PC-3 (cell line): ENCODE data around the gene APOL6. TPM values are rescaled to one million over a fixed set of nuclear protein-coding genes. Genes with fewer than 3 reads are reported as not detected.
"Not testable (repeated sequence)": the region's sequence is repeated elsewhere in the genome, so short reads cannot be mapped to it uniquely, and the experiment has no call there.

ENCODE experiments used
- ATAC-seq: fragments of 200-7000 bp; cut with Tn5 transposase; 2 replicates; pipeline ENCODE4 v1.9.1; 2020; ENCODE audit warnings: mild to moderate bottlenecking, moderate library complexity
- BruUV-seq: library from RNA; stranded (reverse); fragments of 400-500 nt; replicated peaks from 2 replicates; lab custom pipeline; 2021; lab: Mats Ljungman, UMichigan
- CTCF ChIA-PET: fragments of 300-600 bp; sonication (Branson Sonifier 250); formaldehyde crosslinking; loops from one replicate; lab custom pipeline; 2022; ENCODE audit warnings: antibody characterized with exemption; lab: Charles Lee
- POLR2A ChIA-PET: fragments of 300-600 bp; sonication (Branson Sonifier 250); formaldehyde crosslinking; loops from one replicate; lab custom pipeline; 2022; ENCODE audit warnings: antibody characterized with exemption; ENCODE audit not compliant: unreplicated experiment; lab: Charles Lee
- DNase-seq: peaks from one replicate; pipeline ENCODE4 v3.0.0-alpha.2; 2015
- H2AFZ ChIP-seq: fragments of 300-600 bp; sonication (generic); 2 replicates; pipeline ENCODE4 v1.6.0; 2016; ENCODE audit warnings: antibody characterized with exemption, low read length
- H3F3A ChIP-seq: fragments of 300-600 bp; sonication (generic); one replicate; pipeline ENCODE4 v1.6.0; 2017; ENCODE audit warnings: antibody characterized with exemption, low read length, control low read depth, mild to moderate bottlenecking; ENCODE audit not compliant: unreplicated experiment
- H3K27ac ChIP-seq: fragments of 300-600 bp; sonication (generic); 2 replicates; pipeline ENCODE4 v1.5.1; 2016; ENCODE audit warnings: mild to moderate bottlenecking, low read length
- H3K27me3 ChIP-seq: fragments of 300-600 bp; sonication (generic); 2 replicates; pipeline ENCODE4 v1.6.1; 2016; ENCODE audit warnings: low read length, mixed read lengths
- H3K36me3 ChIP-seq: fragments of 300-600 bp; sonication (generic); 2 replicates; pipeline ENCODE4 v1.6.1; 2016; ENCODE audit warnings: low read depth, mixed run types, low read length, mixed read lengths
- H3K4me1 ChIP-seq: fragments of 300-600 bp; sonication (generic); 2 replicates; pipeline ENCODE4 v1.5.1; 2016; ENCODE audit warnings: low read length; ENCODE audit not compliant: insufficient read depth
- H3K4me2 ChIP-seq: fragments of 300-600 bp; sonication (generic); 2 replicates; pipeline ENCODE4 v1.6.0; 2016; ENCODE audit warnings: low read length
- H3K4me3 ChIP-seq: fragments of 300-600 bp; sonication (generic); 2 replicates; pipeline ENCODE4 v1.5.1; 2016; ENCODE audit warnings: mild to moderate bottlenecking, low read length, mixed read lengths
- H3K79me2 ChIP-seq: fragments of 300-600 bp; sonication (generic); 2 replicates; pipeline ENCODE4 v1.6.1; 2017; ENCODE audit warnings: low read length, mixed read lengths
- H3K9ac ChIP-seq: fragments of 300-600 bp; sonication (generic); 2 replicates; pipeline ENCODE4 v1.6.0; 2016; ENCODE audit warnings: mild to moderate bottlenecking, low read length
- H3K9me2 ChIP-seq: fragments of 300-600 bp; sonication (generic); replicated peaks from 2 replicates; pipeline ENCODE4 v1.6.1; 2016; ENCODE audit warnings: mixed run types, low read length, mixed read lengths
- H3K9me3 ChIP-seq: fragments of 300-600 bp; sonication (generic); 2 replicates; pipeline ENCODE4 v1.6.1; 2016; ENCODE audit warnings: low read length, mixed read lengths
- H4K20me1 ChIP-seq: fragments of 300-600 bp; sonication (generic); 2 replicates; pipeline ENCODE4 v1.6.1; 2016; ENCODE audit warnings: low read length, mixed read lengths
- EZH2 ChIP-seq: fragments of 300-600 bp; sonication (generic); IDR thresholded peaks from one replicate; pipeline ENCODE4 v1.6.1; 2017; ENCODE audit warnings: antibody characterized with exemption, mild to moderate bottlenecking, low read length; ENCODE audit not compliant: unreplicated experiment
- EZH2phosphoT487 ChIP-seq: fragments of 300-600 bp; sonication (generic); IDR thresholded peaks from 2 replicates; pipeline ENCODE4 v1.6.1; 2018; ENCODE audit warnings: mild to moderate bottlenecking, antibody characterized with exemption, low read length, borderline replicate concordance
- intact Hi-C: fragments of 100-400 bp; cut with micrococcal nuclease; formaldehyde crosslinking; loops from 2 replicates; pipeline ENCODE4 v1.9.0; 2023
- total RNA-seq: library from RNA; depleted of rRNA; stranded (reverse); fragments of >200 nt; gene quantifications from 2 replicates; pipeline ENCODE4 v1.2.3, GENCODE V29; 2014
- TF ChIP-seq, protein P1 (sequence below): fragments of 300-600 bp; sonication (generic); conservative IDR thresholded peaks from 2 replicates; pipeline ENCODE4 v1.5.1; 2017; ENCODE audit warnings: antibody characterized with exemption, low read depth, mild to moderate bottlenecking, low read length

Gene APOL6
- total RNA-seq, 1 experiment from 2014 or later = 8.2 TPM

DNA sequence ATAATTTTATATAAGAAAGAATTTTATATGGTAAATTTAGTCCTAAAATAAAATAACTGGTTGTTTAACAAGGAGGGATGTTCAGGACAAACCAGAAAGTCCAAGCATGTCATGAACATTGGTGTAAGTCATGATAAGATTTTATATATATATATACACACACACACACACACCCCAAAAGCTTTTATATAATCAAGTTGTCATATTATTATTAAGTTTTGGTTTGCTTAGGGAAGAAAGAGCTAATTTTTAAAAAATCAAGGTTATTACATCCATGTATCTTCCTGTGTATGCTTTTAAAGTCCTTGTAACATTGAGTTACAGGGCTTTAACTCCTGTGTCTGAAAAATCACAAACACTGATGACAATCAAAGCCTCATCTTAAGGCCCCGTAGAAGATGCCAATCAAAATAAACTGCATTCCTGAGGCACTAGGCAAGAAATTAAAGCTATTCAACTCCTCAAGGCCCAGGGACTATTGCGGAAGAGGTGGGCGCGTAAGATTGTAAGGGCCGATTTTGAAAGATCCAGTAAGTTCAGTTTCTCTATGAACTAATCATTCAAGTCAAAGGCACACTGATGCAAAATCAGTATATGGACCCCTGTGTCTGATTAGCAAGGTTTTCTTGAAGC, 16.8 kb downstream of the APOL6 start:
- Histone ChIP-seq H3K4me1 (peaks cover 6% of the 10 kb centered on the region), H3K79me2 (no peaks in the 10 kb centered on the region), H3K4me2 (no peak overlapping the region), H3K9me3 (peaks cover 6% of the 10 kb centered on the region; the same call in 1 of the 2 replicates), H3F3A (no peaks in the 10 kb centered on the region), H2AFZ (no peak overlapping the region), H3K9me2 (no peaks in the 10 kb centered on the region), H3K27ac (no peak overlapping the region), H3K36me3 (peaks cover 4% of the 10 kb centered on the region), H3K27me3 (no peaks in the 10 kb centered on the region), H4K20me1 (no peaks in the 10 kb centered on the region), H3K4me3 (no peak overlapping the region), H3K9ac (no peak overlapping the region)
- ATAC-seq = no peak
- no TSS peak for BruUV-seq
- no peak for DNase-seq
- POLR2A ChIA-PET = interaction anchor here (0.7 kb wide), 1 partner anchor 250 kb away, joined by 4 read pairs; no protein-coding TSS in a partner anchor
- intact Hi-C loops = no loop called here
- CTCF ChIA-PET = no interaction called here
- TF ChIP-seq, protein P1, sequence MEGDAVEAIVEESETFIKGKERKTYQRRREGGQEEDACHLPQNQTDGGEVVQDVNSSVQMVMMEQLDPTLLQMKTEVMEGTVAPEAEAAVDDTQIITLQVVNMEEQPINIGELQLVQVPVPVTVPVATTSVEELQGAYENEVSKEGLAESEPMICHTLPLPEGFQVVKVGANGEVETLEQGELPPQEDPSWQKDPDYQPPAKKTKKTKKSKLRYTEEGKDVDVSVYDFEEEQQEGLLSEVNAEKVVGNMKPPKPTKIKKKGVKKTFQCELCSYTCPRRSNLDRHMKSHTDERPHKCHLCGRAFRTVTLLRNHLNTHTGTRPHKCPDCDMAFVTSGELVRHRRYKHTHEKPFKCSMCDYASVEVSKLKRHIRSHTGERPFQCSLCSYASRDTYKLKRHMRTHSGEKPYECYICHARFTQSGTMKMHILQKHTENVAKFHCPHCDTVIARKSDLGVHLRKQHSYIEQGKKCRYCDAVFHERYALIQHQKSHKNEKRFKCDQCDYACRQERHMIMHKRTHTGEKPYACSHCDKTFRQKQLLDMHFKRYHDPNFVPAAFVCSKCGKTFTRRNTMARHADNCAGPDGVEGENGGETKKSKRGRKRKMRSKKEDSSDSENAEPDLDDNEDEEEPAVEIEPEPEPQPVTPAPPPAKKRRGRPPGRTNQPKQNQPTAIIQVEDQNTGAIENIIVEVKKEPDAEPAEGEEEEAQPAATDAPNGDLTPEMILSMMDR = no peak
- TF ChIP-seq EZH2 (no peak), EZH2phosphoT487 (no peak)

DNA sequence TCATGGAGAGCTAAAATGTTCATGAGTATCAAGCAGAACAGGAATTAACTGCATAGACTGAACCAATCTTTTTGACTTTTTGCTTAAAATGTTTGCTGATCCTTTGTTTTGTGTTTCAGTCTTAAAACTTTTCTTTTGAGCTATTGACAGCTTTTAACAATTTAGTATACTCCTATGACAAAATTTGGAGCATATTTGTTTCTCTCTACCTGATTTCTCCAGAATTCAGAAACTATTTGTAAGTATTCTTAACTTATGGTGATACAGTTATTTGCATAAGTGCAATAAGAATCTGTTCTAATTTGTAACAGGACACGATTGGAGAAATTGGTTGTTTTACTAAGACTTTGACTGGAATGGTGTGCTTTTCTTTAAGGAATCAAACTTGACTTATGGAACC, 18.5 kb downstream of the APOL6 start:
- CTCF ChIA-PET, H2AFZ ChIP-seq, H3K27me3 ChIP-seq, H3K79me2 ChIP-seq, ATAC-seq, H3K36me3 ChIP-seq, H3K4me3 ChIP-seq, H3K9ac ChIP-seq, H3K4me2 ChIP-seq, H3F3A ChIP-seq, H3K9me3 ChIP-seq, DNase-seq, H3K4me1 ChIP-seq, intact Hi-C loops, H3K27ac ChIP-seq, H3K9me2 ChIP-seq, POLR2A ChIA-PET, H4K20me1 ChIP-seq, BruUV-seq: not testable (repeated sequence)

DNA sequence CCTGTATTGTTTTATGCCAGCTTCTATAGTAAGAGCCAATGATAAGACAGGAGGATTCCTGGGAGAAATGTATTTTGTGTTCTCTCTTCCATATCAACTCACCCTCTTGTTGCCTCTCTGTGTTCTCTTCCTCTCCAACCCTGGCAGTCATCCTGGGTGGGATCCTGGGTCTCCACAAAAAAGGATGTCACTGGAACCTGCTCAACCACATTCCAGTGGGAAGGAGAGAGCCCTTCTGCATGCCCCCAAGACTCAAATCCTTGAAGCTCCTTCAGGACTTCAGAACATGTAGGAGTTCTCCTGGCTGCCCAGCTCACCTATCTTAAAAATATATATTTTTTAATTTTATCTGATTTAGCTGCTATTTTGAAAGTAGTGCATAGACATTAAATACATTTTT, 26.1 kb downstream of the APOL6 start:
- no peaks in the 10 kb centered on the region for H3K9me2 ChIP-seq
- ChIA-PET CTCF (no interaction called here), POLR2A (no interaction called here)

DNA sequence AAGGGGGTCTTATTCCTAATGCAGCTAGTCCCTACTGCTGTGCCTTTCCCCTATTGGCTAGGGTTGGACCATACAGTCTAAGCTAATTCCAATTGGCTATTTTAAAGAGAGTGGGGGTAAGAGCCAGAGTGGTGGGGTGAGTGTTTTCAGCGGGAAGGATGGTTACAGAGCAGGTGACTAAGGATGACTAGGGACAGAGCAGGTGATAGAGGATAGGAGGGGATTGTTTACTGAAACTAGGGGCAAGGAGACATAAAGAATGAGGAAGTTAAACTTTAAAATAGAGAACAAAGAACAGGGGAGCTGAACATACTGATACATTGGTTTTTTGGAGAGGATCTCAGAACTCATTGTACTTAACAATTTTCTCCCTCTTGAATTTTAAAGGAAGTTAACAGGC, 27.8 kb downstream of the APOL6 start:
- H3K4me1 ChIP-seq, H3K27ac ChIP-seq, H3K9me3 ChIP-seq, CTCF ChIA-PET, H3K9me2 ChIP-seq, H3K79me2 ChIP-seq, H2AFZ ChIP-seq, BruUV-seq, H3K36me3 ChIP-seq, DNase-seq, intact Hi-C loops, POLR2A ChIA-PET, H3K9ac ChIP-seq, H3K4me3 ChIP-seq, H3K4me2 ChIP-seq, ATAC-seq, H4K20me1 ChIP-seq, H3F3A ChIP-seq, H3K27me3 ChIP-seq: not testable (repeated sequence)

More for the DNA sequence above, 26.1 kb downstream of the APOL6 start:
- no peaks in the 10 kb centered on the region for H3K79me2 ChIP-seq
- no peaks in the 10 kb centered on the region for H3K9me3 ChIP-seq
- no peaks in the 10 kb centered on the region for H3F3A ChIP-seq
- no peaks in the 10 kb centered on the region for H3K27me3 ChIP-seq
- DNase-seq (no peak), ATAC-seq (no peak)
- no TSS peak for BruUV-seq
- no peak overlapping the region for H3K27ac ChIP-seq
- no peak overlapping the region for H3K9ac ChIP-seq
- H4K20me1 ChIP-seq = no peaks in the 10 kb centered on the region
- no peaks in the 10 kb centered on the region for H3K4me1 ChIP-seq
- no peak overlapping the region for H2AFZ ChIP-seq
- H3K36me3 ChIP-seq = no peaks in the 10 kb centered on the region
- no peak overlapping the region for H3K4me3 ChIP-seq
- intact Hi-C loops = no loop called here
- TF ChIP-seq EZH2phosphoT487 = no peak
- TF ChIP-seq, protein P1 = no peak
- TF ChIP-seq EZH2 = no peak
- H3K4me2 ChIP-seq = no peak overlapping the region
